ENCODE results near the gene CCAR1. TPM values are rescaled to one million over a fixed set of nuclear protein-coding genes. Genes with fewer than 3 reads are reported as not detected.
"Not testable (repeated sequence)": the region's sequence is repeated elsewhere in the genome, so short reads cannot be mapped to it uniquely, and the experiment has no call there.

CCAR1 gene
- total and polyA plus RNA-seq, 8 donors: 12.1 to 47.7 (median 25.2) TPM

- no peak for TF ChIP-seq CTCF (IDR thresholded peaks at IDR 0.05)
- no peaks in the 10 kb centered on the region for H3K9me3 ChIP-seq
- ATAC-seq: no peak
Measured at GRCh38 chr10:68725016-68725415, 4.0 kb downstream of the CCAR1 start.

GRCh38 chr10:68727146-68727545 is 6.1 kb downstream of the CCAR1 start:
- H3K9me3 ChIP-seq: no peaks in the 10 kb centered on the region
- no peak overlapping the region for H3K4me3 ChIP-seq
- intact Hi-C loops (cut with DNase I): no loop called here
- no peak for DNase-seq
- H3K4me1 ChIP-seq: peaks cover 0 to 8% (median 0%) of the 10 kb centered on the region in 3 donors
- no peaks in the 10 kb centered on the region for H3K27me3 ChIP-seq
- FAIRE-seq: no peak
- TF ChIP-seq CTCF (IDR thresholded peaks at IDR 0.05): no peak
- no peak for ATAC-seq
- no peak overlapping the region for H3K27ac ChIP-seq
- WGBS, 2 donors: 89 to 93% methylated on average over 9 of the region's 9 CpGs
- H3K36me3 ChIP-seq: peaks cover 0 to 31% (median 0%) of the 10 kb centered on the region in 3 donors

More at GRCh38 chr10:68725016-68725415, 4.0 kb downstream of the CCAR1 start:
- Histone ChIP-seq H3K27ac (no peak overlapping the region), H3K36me3 (peaks cover 0 to 21% (median 0%) of the 10 kb centered on the region in 3 donors), H3K4me3 (no peak overlapping the region), H3K4me1 (peaks cover 0 to 9% (median 0%) of the 10 kb centered on the region in 3 donors), H3K27me3 (no peaks in the 10 kb centered on the region)
- intact Hi-C loops (cut with DNase I): no loop called here
- DNase-seq (no peak), FAIRE-seq (no peak)
- WGBS, 2 donors: 95 to 96% methylated on average over 14 of the region's 14 CpGs

GRCh38 chr10:68732651-68733050 is 11.6 kb downstream of the CCAR1 start:
- no peaks in the 10 kb centered on the region for H3K9me3 ChIP-seq
- intact Hi-C loops (cut with DNase I): no loop called here
- H3K27ac ChIP-seq: no peak overlapping the region
- peaks cover 0 to 44% (median 0%) of the 10 kb centered on the region in 3 donors for H3K36me3 ChIP-seq
- no peak overlapping the region for H3K4me3 ChIP-seq
- H3K4me1 ChIP-seq: no peaks in the 10 kb centered on the region
- DNase-seq (no peak), FAIRE-seq (no peak), ATAC-seq (no peak)
- 92 to 95% methylated on average over 8 of the region's 8 CpGs for WGBS, 2 donors
- no peak for TF ChIP-seq CTCF (IDR thresholded peaks at IDR 0.05)
- no peaks in the 10 kb centered on the region for H3K27me3 ChIP-seq

- Histone ChIP-seq H3K36me3 (peaks cover 0 to 52% (median 2%) of the 10 kb centered on the region in 3 donors), H3K4me3 (no peak overlapping the region), H3K27me3 (no peaks in the 10 kb centered on the region), H3K4me1 (no peaks in the 10 kb centered on the region), H3K27ac (no peak overlapping the region), H3K9me3 (no peaks in the 10 kb centered on the region)
- no peak for TF ChIP-seq CTCF (IDR thresholded peaks at IDR 0.05)
- DNase-seq (no peak), FAIRE-seq (no peak), ATAC-seq (no peak)
- WGBS, 2 donors: 93 to 96% methylated on average over 7 of the region's 7 CpGs
- intact Hi-C loops (cut with DNase I): no loop called here
Measured at GRCh38 chr10:68734349-68734748, 13.3 kb downstream of the CCAR1 start.

GRCh38 chr10:68735119-68735518 is 14.1 kb downstream of the CCAR1 start:
- WGBS, 2 donors: 71 to 85% methylated on average over 6 of the region's 6 CpGs
- FAIRE-seq: no peak

GRCh38 chr10:68735739-68736138 is 14.7 kb downstream of the CCAR1 start:
- H3K27ac ChIP-seq; intact Hi-C loops (cut with DNase I): not testable (repeated sequence)

More at GRCh38 chr10:68735119-68735518, 14.1 kb downstream of the CCAR1 start:
- Histone ChIP-seq H3K27me3 (no peaks in the 10 kb centered on the region), H3K4me3 (no peak overlapping the region), H3K27ac (no peak overlapping the region), H3K4me1 (no peaks in the 10 kb centered on the region), H3K9me3 (no peaks in the 10 kb centered on the region), H3K36me3 (peaks cover 0 to 60% (median 4%) of the 10 kb centered on the region in 3 donors)
- intact Hi-C loops (cut with DNase I): no loop called here
- no peak for TF ChIP-seq CTCF (IDR thresholded peaks at IDR 0.05)
- ATAC-seq: no peak
- no peak for DNase-seq

GRCh38 chr10:68740676-68741075 is 19.6 kb downstream of the CCAR1 start:
- FAIRE-seq; intact Hi-C loops (cut with DNase I): not testable (repeated sequence)

More at GRCh38 chr10:68735739-68736138, 14.7 kb downstream of the CCAR1 start:
- ATAC-seq, DNase-seq, H3K4me3 ChIP-seq, FAIRE-seq, H3K9me3 ChIP-seq, H3K27me3 ChIP-seq, H3K4me1 ChIP-seq: not testable (repeated sequence)
- 82 to 96% methylated on average over 7 of the region's 7 CpGs for WGBS, 2 donors
- peaks cover 0 to 62% (median 4%) of the 10 kb centered on the region in 3 donors for H3K36me3 ChIP-seq

More at GRCh38 chr10:68740676-68741075, 19.6 kb downstream of the CCAR1 start:
- H3K4me3 ChIP-seq, H3K4me1 ChIP-seq, H3K27me3 ChIP-seq, ATAC-seq, DNase-seq, H3K27ac ChIP-seq, H3K9me3 ChIP-seq: not testable (repeated sequence)
- WGBS, 2 donors: 96 to 100% methylated on average over 5 of the region's 5 CpGs
- H3K36me3 ChIP-seq: peaks cover 3 to 81% (median 29%) of the 10 kb centered on the region in 3 donors
